NCI-H446 treated with DMSO at 0.1 percent for 48 hours (cell line): Measurements from ENCODE around the gene MTR.

ENCODE experiments used
- DNase-seq: peaks from one replicate; lab custom pipeline; 2025; lab: John Stamatoyannopoulos, UW

The MTR gene

DNA sequence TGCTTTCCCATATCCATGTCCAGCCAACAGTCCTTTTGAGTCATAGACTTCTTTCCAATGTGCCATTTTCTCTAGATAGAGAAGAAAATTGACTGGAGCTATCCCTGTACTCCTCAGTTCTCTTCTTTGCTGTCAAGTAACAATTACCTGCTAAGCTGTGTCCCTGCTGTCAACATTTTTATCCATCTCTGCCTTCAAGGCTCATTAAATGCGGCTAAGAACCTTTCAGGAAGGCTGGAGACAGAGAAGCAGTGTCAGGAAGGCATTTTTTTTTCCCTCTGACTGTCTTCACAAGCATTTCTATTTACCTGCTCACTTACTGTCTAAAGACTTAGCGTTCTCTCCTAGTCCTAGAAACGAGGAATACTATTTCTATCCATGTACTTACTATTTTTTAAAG is 69.1 kb downstream of the MTR start:
- no peak for DNase-seq

GRCh38 chr1:236864996-236865817 is 70.1 kb downstream of the MTR start:
- DNase-seq: no peak

DNA sequence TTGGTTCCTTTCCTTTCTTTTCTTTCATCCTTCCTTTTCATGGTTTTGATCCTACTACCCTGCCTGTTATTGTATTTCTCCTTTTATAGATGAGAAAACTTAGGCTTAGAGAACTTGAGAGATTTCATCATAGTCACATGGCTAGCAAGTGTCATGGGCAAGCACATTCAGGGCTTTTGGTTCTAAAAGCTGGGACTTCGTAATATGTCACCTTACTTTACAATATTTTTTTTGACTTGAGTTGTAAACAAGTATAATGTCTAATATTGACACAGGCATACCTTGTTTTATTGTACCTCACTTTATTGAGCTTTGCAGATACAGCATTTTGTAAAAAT is 70.7 kb downstream of the MTR start:
- no peak for DNase-seq

- peak; percentile 9 for DNase-seq
These were observed 73.8 kb downstream of the MTR start for GRCh38 chr1:236868625-236869467.

DNA sequence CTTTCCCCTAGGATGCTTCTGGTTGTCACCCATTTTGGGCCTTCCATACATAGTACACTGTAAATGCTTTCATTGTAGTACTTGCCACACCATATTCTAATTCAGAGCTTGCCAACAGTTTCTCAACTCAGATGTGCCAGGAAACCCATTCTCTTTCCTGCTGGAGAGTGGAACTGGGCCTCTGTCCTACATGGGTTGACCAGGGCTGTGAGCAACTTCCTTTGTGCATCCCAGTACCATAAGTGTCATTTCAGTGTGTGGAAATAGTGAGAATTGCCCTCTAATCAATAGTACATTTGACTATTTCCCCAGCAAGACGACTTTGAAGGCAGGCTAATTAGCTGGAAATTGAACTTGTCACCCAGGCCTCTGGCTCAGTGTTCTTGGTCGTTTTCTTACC is 74.8 kb downstream of the MTR start:
- DNase-seq: no peak

DNA sequence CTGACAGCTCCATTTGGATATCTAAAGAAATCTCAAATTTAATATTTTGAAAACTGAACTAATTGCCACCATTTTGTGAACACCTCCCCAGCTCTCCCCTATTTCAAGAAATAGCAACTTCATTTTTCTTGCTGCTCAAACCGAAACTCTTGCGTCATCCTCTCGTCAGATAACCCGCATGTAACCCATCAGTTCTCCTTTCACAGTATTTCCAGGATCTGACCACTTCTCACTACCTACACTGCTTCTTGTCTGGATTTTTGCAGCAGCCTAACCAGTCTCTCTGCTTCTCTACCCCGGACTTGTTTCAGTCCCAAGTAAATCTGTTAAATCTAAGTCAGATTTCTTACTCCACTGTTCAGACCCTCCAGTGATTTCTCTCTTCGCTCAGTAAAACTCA is 75.6 kb downstream of the MTR start:
- DNase-seq: no peak

- DNase-seq: no peak
These were observed 77.1 kb downstream of the MTR start for GRCh38 chr1:236872075-236872666.

GRCh38 chr1:236875975-236876374 is 80.9 kb downstream of the MTR start:
- DNase-seq: no peak

GRCh38 chr1:236877661-236878060 is 82.6 kb downstream of the MTR start:
- no peak for DNase-seq

DNA sequence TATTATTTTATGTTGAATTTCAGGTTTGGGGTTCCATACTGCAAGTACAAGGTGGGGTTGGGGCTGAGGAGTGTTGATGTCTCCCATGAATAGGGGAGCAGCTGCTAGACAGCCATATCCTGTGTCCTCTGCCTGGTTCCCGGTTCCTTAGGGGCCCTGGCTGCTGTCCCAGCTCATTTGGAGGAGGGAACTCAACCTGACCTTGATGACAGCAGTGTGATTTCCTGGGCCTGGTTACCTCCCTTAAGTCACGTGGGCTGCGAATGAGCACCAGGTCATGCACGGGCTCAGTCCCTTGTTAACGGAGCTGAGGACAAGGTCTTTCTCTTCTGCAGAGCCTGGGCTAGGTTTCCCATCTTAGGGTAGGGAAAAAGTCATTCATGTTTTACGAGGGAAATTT is 85.1 kb downstream of the MTR start:
- DNase-seq: no peak

- DNase-seq: no peak
These were observed 87.6 kb downstream of the MTR start for GRCh38 chr1:236882678-236883077.

GRCh38 chr1:236886199-236886598 is 91.1 kb downstream of the MTR start:
- DNase-seq: no peak

DNA sequence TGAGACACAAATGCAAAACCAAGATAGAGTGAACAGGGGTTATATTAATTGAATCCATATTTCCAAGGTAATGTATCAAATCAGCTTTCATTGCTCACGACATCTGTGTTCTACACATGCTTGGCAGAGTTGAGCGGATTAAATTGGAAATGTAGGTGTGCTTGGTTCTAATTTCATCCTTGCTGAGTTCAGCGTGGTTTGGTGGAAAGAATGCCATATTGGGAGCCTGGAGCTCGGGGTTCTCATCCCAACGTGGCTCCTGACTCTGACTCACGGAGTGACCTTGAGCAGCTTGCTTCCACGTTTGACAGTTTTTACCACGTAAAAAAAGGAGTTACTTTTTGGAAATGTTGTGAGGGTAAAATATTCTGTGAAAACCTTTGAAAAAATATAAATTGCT is 92.0 kb downstream of the MTR start:
- no peak for DNase-seq

DNA sequence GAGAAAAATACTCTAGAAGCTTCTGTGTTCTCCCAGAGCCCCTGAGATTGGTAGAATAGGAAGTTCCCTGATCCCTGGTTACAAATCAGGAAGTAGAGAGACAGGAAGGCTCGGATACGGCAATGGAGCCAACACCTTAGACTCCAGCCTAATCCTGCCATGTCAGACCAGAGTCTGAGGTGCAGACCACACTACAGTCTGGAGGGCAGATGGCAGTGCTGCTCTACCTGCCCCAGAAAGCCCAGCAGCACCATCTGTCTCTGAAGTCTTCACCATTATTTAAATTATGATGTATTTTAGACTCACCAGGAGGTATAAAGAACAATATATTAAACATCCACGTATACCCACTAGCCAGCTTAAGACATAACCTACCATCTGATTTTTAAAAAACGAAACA is 93.0 kb downstream of the MTR start:
- DNase-seq: no peak

- DNase-seq: peak; percentile 12
These were observed 93.8 kb downstream of the MTR start for GRCh38 chr1:236888903-236889302.

- DNase-seq: no peak
These were observed 95.3 kb downstream of the MTR start for GRCh38 chr1:236890152-236891056.

DNA sequence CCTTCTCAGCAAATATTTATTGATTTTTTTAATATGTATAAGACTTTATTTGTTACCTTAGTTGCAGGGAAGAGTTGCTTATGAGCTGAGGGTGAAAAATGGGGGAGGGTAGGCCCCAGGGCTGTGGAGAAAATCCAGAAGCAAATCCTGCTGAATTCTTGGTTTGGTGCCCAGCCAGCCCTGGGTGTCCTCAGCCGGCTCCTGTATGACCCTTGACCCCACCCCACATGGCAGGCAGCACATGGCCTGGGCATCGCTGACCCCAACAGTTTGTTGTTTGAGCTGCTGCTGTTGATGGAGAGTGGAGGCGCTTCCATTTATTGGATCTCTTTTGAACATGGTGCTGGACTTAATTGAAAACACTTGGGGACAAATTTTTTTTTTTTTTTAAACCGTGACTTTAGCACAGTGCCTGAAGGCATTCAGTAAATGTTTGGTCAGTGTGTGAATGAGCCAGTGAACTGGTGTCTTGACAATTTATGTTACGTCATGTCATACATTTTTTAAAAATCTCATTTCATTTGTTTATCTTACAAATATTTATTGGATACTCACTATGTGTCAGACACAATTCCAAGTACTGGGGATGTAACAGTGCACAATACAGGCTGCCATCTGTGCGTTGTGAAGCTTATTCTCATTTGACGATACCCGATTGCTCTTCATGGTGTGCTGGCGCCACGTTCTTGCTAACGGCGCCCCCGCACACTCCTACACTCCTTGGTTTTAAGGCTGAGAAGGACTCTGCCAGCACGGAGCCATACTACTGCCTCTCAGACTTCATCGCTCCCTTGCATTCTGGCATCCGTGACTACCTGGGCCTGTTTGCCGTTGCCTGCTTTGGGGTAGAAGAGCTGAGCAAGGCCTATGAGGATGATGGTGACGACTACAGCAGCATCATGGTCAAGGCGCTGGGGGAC is 98.8 kb downstream of the MTR start:
- no peak for DNase-seq

DNA sequence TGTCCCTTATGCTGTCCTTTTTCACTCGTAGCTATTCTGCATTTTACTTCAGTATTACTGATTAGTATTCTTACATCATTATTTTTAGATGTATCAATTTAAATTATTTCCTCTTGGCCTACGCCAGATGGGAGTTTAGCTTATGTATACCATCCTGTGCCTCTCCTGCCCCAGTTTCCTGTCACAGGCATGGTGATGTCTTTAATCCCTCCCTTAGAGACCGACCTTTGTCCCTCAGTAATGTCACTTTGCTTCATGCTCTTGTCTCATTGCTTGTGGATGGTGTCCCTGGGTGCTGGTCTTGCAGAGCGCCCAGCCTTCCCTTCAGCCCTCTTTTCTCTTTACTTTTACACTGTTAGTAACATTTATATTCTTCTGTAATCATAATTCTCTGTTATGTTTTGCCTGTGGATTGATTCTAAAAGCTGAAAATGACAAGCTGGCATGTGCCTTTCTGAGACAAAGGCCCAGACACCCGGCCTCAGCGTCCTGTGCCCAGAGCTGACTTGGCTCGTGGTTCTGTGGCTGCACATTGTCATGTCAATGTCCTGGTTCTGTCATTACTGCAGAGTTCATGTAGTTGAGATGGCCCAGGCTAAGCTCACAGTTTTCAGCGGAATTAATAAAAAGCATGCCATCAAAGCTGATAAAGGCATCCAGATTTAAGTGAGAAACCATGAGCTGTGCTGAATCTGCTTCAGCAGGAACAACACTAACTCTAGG is 100.7 kb downstream of the MTR start:
- DNase-seq: no peak

- no peak for DNase-seq
These were observed 101.6 kb downstream of the MTR start for GRCh38 chr1:236896716-236897115.
